GM18858 (cell line): ENCODE measurements around the gene PPP1R1C.
"Not testable (repeated sequence)": the region's sequence is repeated elsewhere in the genome, so short reads cannot be mapped to it uniquely, and the experiment has no call there.

Source experiments
- ATAC-seq: cut with Tn5 transposase; IDR thresholded peaks from one replicate; pipeline ENCODE4 v1.9.1; 2021; ENCODE audit not compliant: unreplicated experiment

The PPP1R1C gene

DNA sequence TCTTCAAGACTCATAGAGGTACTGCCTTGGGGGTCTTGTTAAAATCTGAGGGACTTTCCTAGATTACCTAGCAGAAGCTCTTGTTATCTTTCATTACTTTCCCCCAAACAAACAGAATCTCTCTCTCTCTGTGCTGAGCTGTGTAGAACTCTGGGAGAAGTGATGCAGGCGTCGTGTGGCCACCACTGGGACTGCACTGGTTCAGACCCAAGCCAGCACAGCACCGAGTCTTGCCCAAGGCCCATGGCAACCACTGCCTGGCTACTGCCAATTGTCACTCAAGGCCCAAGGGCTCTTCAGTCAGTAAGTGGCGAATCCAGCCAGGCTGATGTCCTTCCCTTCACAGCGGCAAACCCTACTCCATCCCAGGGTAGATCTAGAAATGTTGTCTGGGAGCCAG, 28.6 kb downstream of the PPP1R1C start:
- ATAC-seq: no peak

DNA sequence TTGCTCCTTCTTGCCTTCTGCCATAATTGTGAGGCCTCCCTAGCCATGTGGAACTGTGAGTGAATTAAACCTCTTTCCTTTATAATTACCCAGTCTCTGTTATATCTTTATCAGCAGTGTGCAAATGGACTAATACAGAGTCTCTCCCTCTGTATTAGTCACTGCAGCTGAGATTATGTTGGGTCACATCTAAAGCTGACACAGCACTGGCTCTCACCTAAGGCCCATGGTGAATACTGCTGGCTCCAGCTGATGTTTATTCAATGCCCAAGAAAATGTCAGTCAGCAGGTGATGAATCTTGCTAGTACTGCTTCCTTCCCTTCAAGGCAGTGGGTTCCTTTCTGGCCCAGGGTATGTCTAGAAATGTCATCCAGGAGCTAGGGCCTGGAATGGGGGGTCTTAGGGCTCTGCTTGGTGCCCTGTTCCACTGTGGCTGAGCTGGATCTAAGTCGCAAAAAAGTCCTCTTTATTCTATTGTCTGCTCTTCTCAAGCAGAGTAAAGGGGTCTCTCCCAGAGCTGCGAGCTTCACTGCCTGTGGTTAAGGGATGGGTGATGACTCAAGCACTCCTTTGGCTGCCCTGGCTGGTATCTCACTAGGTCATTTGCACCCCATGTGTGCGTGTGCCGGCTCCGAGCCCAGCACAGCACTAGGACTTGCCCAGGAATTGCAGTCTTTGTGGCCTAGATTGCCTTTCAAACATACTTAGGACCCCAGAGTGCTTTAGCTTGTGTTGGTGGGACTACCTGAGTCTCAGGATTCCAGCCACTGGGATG, 29.9 kb downstream of the PPP1R1C start:
- ATAC-seq: no peak

DNA sequence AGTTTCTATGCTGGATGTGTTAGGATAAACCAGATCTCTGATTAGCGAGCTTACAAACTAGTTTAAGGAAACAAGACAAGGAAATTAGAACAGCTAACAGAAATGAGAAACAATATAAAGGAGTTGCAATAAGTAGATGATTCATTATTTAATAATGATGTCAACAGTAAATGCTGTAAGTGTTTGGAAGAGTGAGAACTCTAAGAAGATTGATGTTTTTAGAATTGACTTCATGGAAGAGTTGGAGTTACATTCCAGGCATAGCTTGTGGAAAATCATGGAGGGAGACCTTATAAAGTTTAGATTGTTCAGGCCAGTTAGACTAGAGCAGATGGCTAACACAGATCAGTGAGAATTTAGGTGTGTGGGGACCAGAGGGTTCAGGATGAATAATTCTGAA, 32.6 kb downstream of the PPP1R1C start:
- ATAC-seq: no peak

DNA sequence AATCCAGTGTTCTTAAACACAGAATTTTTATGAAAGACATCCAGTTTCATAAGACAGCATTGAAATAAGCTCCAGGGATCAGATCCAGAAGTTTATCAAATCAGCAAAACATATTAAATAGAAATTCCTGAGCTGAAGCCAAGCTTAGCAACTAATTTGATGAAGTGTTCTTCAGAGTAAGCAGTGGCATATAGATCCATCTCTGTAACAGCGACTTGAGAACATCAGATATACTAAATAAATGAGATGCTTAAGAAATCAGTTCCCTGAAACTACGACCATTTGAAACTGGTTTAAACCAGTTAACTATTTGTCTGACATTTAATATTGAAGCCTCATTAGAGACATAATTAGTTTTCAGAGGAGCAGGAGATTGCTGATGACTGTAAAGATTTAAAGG, 34.1 kb downstream of the PPP1R1C start:
- ATAC-seq: no peak

DNA sequence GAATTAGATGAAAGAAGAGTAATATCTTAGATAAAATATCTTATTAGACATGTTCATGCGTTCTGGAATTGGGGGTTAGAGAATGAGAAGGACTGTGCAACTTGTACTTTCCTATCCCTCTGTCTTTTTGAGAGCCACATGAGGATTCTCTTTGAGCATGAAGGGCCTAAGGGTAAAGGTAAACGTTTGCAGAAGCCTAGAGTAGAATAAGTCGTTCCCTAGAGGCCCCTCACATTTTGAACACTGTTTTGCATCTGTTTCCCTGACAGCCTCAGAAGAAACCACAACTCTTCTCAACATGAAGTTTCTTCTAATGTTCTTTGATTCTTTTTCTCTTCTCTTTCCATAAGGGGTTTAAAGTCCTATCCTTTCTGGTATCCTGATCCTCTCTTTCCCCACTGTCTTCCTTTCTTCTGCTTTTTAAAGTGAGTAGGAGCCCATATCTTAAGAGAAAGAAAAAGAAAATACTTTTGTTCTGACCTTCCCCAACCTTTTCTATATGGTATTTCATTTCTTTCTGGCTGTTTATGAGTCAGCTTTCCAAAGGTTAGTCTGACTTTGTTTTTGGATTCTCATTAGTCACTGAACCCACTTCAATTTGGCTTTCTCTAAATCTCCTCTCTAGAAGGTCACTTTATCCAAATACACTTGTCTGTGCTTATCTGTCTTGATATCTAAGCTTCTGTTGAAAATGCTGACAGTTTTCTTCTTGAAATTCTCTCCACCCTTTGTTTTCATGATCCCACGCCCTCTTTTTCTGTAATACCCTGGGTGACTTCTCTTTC, 34.8 kb downstream of the PPP1R1C start:
- ATAC-seq: no peak

DNA sequence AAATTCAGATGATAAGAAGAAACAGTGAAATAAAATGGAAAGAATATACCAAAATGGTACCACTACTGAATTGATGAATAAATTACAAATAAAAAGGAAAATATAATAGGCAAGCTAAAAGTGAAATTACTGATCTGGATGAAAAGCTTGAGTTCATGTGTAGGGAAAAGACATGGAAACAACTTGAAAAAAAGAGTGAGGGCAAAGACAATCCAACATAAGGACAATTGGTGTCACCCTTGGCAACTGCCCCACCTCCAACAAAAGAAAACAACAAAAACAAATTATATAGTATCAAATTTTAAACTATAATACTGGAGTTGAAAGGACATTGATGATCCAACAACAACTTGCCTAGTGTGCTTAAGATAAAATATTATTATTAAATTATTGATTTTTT, 37.6 kb downstream of the PPP1R1C start:
- no peak for ATAC-seq

DNA sequence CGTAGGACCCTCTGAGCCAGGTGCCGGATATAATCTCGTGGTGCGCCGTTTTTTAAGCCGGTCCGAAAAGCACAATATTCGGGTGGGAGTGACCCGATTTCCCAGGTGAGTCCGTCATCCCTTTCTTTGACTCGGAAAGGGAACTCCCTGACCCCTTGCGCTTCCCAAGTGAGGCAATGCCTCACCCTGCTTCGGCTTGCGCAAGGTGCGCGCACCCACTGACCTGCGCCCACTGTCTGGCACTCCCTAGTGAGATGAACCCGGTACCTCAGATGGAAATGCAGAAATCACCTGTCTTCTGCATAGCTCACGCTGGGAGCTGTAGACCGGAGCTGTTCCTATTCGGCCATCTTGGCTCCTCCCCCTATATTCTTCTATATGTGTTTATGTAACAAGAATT, 45.2 kb downstream of the PPP1R1C start:
- not testable (repeated sequence) for ATAC-seq

DNA sequence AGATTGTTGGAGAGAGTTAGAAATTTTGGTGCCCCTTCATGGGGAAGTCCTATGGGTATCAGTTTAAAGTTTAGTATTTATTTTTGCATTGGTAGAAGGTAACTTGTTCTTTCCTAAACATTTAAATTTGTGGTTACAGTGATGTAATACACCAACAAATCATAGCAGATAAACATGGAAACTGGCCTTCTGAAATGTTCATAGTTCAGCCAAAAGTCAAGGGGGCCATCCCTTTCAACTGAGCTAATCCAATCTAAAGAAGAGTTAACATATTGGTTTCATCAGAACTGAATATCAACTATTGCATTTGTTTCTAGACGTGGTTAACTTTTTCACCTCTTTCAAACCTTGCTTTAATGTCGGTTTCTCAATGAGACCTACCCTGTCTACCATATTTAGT, 46.3 kb downstream of the PPP1R1C start:
- no peak for ATAC-seq

DNA sequence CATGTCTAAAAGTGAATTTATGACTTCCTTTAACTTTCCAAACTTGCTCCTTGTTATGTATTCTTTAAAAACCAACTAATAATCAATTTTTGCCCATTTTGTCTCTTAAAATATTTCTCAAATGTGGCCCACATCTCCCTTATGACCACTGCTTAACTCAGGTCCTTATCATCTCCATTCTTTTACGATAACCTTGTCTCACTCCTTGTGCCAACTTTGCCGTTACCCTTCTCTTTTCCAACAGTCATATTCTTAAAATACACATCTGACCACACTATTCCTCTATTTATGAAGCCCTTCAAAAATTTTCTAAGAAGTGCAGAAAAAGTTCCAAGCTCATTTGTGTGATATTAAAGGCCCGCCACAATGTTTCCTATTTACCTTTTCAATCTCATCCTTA, 47.8 kb downstream of the PPP1R1C start:
- ATAC-seq: no peak

DNA sequence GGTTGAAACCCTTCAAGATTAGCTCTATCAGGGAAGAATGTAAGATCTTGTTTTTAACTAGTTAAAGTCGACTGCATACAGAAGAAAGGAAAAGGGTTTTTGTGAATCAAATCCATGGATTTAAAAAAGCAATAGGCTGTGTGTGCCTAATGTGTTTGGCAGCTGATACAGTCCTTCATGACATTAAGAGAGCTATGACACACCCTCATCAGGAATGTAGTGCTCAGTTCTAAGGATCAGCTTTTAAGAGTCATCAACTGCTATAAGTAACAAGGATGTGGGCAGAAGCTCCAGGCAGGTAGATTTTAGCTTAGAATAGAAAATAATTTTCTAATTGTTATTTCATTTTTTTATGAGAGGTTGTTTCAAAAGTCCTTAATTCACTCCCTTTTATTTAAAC, 52.9 kb downstream of the PPP1R1C start:
- ATAC-seq: no peak

DNA sequence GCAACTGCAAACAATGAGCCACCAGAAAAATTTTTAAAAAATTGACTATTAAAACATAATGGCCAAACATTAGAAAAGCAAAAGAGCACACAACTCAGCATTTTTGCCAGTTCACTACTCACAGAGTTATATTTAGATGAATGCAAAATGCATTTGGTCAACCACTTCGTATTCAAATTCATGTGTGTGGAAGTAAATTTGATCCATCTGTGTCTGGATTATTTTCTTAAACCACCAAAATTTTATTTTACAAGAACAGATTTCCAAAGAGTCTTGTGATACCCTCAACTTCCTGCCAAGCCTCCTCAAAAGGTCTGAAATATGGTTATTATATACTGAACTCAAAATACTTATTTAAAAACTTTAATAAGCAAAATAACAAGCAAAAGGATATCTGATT, 57.4 kb downstream of the PPP1R1C start:
- no peak for ATAC-seq

DNA sequence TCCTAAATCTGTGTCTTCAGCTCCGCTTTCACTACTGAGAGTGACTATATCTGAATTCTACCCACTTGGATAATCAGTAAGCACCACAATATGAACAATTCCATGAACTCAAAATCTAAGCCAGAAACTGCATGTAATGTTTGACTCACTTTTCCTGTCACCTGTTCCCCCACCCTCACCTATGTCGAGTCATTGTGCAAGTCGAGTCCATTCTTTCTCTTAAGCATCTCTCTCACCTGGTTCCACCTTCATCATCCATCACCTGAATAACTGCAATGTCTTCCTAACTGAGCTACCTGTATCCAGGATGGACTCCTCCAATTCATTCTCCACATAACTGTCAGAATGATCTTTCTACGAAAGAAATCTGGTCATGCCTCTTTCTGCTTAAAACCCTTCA, 58.2 kb downstream of the PPP1R1C start:
- ATAC-seq: no peak

DNA sequence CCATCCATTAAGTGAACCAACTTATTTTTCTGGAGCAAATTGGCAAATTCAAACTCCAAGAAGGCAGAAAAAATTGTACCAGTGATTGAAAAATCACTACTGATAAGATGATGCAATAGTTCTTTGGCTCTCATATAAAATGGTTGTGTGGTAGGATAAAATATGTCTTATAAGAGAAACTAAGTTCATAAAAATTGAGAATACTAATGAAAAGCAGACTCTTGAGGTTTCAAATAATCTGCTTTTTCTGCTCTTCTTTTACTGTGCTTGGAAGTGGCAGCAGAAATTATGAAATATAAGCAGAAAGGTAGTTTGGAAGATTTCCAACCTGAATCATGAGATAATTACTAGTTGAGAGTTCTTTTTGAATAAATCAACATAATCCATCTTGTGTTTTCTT, 61.9 kb downstream of the PPP1R1C start:
- no peak for ATAC-seq

DNA sequence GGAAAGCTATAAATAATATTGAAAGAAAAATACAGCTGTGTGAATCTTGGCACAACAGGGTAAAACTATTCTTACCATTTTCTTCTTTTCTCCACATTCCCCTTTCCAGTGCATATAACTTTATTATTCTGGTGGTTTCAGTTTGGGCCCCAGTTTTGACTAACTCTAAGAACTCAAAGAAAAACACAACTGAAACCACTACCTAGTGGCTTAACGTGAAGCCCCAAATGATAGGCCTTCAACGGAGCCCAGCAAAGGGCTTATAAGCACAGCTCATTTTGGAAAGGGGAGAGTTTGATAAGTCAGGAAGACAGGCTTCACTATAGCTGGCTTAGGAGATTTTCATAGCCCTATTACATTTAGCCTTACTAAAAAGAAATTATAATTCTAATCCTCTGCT, 62.4 kb downstream of the PPP1R1C start:
- no peak for ATAC-seq

DNA sequence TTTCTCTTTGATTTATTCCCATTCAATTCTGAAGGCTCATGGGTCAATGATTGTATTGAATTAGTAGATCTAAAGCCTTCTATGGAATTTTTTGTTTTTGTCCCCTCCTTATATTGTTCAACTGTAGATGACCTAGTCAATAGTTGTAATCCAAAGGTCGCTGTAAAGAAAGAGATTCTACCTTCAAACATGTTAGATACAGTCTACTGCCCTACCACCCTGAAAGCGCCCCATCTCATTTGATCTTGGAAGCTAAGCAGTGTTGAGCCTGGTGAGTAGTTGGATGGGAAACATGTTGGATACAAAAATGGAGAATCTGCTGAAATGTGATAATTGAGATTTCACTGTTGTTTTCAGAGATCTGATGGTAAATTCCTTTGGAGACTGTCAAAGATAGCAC, 63.0 kb downstream of the PPP1R1C start:
- ATAC-seq: no peak

DNA sequence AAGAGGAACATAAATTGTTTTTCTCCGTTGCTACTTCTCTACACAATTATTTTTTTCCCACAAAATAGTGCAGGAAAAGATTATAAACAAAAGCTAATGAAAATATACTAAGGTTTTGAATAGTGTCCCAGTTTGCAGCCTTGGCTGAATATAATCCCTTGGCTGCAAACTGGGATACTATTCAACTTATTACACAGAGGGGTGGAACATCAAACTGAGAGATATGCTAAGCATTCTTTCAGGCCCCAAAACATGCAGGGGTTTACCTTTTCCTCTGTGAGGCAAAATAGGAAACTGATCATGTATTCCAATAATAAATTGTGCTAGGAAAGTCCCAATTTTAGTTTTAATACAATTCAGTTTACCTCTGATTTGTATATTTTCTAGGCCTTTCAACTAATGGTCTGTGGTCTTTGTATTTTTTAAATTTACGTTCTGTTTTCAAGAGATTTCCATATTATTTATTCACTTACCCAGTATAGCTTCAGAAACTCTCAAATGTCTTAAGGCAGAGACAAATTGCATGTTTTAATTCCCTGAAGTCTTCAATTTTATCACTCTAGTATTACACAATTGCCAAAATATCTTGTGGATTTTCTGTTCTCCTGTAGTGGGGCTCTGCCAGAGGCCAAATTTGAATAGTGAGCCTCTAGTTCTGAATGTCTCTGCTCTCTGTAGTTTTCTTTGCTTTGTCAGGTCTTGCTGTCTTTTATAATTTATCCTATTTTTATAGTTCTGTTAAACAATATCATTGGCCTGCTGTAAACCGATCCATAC, 63.9 kb downstream of the PPP1R1C start:
- no peak for ATAC-seq

DNA sequence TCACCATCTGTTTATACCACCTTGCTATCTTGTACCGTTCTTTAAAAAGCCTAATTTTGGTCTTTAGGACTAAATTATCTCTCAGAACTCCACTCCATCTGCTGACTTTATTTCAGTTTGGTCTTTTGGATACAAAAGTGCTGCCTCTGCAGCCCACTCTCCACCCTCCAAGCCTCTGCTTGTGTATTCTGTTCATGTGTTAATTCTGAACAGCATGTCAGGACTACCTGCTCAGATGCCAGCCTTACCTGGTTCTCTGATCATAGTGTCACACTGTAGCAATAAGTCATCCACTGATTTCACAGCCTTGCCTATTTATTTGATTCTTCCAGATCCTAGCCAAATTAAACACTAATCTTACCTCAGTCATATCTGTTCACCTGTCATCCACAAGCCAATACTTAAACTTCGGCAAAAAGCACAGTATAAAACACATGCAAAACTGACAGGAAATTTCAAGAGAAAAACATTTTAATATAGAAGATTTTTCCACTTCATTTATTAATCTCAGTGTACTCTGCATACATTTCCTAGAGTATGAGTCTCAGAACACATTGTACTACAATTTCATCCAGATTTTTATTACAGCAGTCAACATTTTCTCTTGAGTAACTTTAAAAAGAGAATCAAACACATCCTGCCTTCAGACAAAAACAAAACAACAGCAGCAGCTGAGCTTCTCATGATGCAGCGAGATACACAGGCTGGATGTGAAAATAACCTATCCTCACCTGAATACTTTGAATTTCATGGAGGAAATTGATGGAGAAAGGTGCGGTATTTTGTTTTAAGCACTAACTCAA, 64.9 kb downstream of the PPP1R1C start:
- no peak for ATAC-seq

DNA sequence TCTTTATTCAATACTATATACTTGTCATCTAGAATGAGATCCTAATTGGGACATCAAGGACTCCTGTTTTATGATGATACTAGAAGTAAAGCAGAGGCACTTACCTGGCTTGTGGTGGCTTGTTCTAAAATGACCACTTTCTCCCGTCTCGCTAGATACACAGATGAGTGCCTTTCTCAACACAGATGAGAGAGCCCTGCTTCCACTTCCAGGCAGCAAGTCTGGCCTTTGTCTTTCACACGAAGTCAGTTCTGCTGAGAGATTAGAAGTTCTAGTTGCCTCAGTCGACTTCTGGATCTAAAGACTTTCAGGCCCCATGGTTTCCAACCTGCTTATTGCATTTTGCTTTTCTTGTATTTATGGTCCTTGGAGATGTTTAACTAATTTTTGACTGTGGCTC, 70.3 kb downstream of the PPP1R1C start:
- ATAC-seq: no peak

DNA sequence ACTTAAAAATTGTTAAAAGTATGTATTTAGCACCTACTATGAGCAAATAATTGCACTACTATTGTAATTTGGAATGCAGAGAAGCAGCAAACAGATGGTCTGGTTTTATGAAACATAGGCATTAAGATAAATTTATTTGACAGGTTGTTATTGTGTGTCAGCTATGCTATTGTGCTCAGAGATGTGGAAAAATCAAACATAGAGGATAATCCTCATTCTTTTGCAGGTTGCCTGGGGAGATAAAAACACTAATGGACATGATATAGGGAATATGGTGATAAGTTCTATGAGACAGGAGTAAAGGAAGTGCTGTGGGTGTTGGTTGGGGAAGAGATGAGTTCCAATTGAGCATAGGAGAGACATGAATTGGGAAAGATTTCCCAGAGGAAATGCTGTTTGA, 71.3 kb downstream of the PPP1R1C start:
- ATAC-seq: no peak

DNA sequence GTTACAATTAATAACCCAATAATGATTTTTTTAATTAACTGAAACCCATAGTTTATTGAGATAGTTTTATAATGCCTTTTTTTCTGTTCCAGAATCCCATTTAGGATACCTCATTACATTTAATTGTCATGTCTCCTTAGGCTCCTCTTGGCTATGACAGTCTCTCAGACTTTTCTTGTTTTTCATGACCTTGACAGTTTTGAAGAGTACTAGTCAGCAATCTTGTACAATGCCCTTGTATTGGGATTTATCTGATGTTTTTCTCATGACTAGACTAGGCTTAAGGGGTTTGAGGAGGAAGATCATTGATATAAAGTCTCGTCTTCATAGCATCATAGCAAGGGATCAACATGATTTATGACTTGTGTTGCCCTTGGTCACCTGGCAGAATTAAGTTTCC, 72.4 kb downstream of the PPP1R1C start:
- ATAC-seq: no peak

DNA sequence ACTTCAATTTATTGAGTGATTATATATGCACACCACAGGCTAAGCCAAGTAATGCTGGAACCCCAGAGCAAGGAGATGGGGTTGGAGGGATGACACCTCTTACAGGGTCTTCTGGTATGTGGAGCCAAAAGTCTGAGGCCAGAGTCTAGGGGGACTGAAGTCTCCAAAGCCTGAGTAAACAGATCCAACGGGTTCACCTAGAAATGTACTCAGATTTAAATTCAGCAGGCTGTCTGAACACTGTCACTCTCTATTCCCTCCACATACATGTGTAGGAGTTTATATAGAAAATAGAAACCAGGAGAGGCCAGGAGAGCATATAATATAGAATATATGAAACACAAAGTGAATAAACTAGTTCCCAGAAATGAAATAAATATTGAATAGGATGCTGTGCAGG, 76.1 kb downstream of the PPP1R1C start:
- no peak for ATAC-seq
